GM12878 (cell line): Measurements from ENCODE around the gene USP15. TPM values are rescaled to one million over a fixed set of nuclear protein-coding genes. Genes with fewer than 3 reads are reported as not detected.

ENCODE experiments used
- ATAC-seq: fragments of 200-7000 bp; cut with Tn5 transposase; 3 replicates; pipeline ENCODE4 v1.9.1; 2020; ENCODE audit warnings: mild to moderate bottlenecking, moderate library complexity
- BruUV-seq: library from RNA; stranded (reverse); fragments of 400-500 nt; replicated peaks from 2 replicates; lab custom pipeline; 2021; lab: Mats Ljungman, UMichigan
- CTCF ChIA-PET: fragments of 300-600 bp; sonication (Branson Sonifier 250); formaldehyde crosslinking; extraction: SDS; loops from one replicate; lab custom pipeline; 2021; ENCODE audit warnings: inconsistent platforms; lab: Yijun Ruan, JAX
- POLR2A ChIA-PET: fragments of 350-600 bp; formaldehyde crosslinking; extraction: SDS; loops from one replicate; lab custom pipeline; 2021; ENCODE audit warnings: inconsistent platforms; lab: Charles Lee
- RAD21 ChIA-PET: fragments of 300-600 bp; sonication (Branson Sonifier 250); formaldehyde crosslinking; loops from one replicate; lab custom pipeline; 2023; ENCODE audit warnings: antibody characterized with exemption; ENCODE audit not compliant: unreplicated experiment; lab: Charles Lee
- SMC1A ChIA-PET: fragments of 300-600 bp; sonication (Branson Sonifier 250); formaldehyde crosslinking; loops from one replicate; lab custom pipeline; 2023; ENCODE audit not compliant: unreplicated experiment, uncharacterized antibody; lab: Charles Lee
- DNase-seq: peaks from one replicate; pipeline ENCODE4 v3.0.0-alpha.2; 2011; ENCODE audit warnings: low read depth, low spot score
- FAIRE-seq: peaks from 3 replicates; lab custom pipeline; 2011; peaks lifted over from hg19 to GRCh38; lab: Jason Lieb, UNC
- H2AFZ ChIP-seq: 2 replicates; pipeline ENCODE4 v1.6.0; 2011; ENCODE audit warnings: low read depth, low read length, control low read depth; ENCODE audit not compliant: control insufficient read depth
- H3K27ac ChIP-seq: 2 replicates; pipeline ENCODE4 v1.5.1; 2011; ENCODE audit warnings: control low read depth; ENCODE audit not compliant: control insufficient read depth, insufficient read depth
- H3K27me3 ChIP-seq, 2 experiments: replicated peaks in 1 of 2; 2 replicates each; pipeline versions ENCODE4 v1.6.0 to v1.6.1; 2011; ENCODE audit warnings: low read length in 1 of 2; ENCODE audit not compliant: control insufficient read depth in 2 of 2, insufficient read depth in 2 of 2
- H3K36me3 ChIP-seq, 2 experiments: 2 replicates each; pipeline ENCODE4 v1.5.1; 2011; ENCODE audit warnings: low read length in 1 of 2; ENCODE audit not compliant: control insufficient read depth in 2 of 2, insufficient read depth in 2 of 2
- H3K4me1 ChIP-seq: 2 replicates; pipeline ENCODE4 v1.6.1; 2011; ENCODE audit warnings: mild to moderate bottlenecking, low read length, moderate library complexity, mixed read lengths; ENCODE audit not compliant: control insufficient read depth, insufficient read depth
- H3K4me2 ChIP-seq: 2 replicates; pipeline ENCODE4 v1.6.0; 2011; ENCODE audit warnings: control low read depth; ENCODE audit not compliant: control insufficient read depth, insufficient read depth
- H3K4me3 ChIP-seq: fragments of 200-600 bp; sonication (generic); 2 replicates; pipeline ENCODE4 v1.5.1; 2016
- H3K79me2 ChIP-seq: 2 replicates; pipeline ENCODE4 v1.6.0; 2011; ENCODE audit warnings: low read length; ENCODE audit not compliant: control insufficient read depth, insufficient read depth
- H3K9ac ChIP-seq: 2 replicates; pipeline ENCODE4 v1.8.0; 2011; ENCODE audit warnings: low read length, control low read depth, mixed read lengths; ENCODE audit not compliant: control insufficient read depth, insufficient read depth
- H3K9me3 ChIP-seq: replicated peaks from 3 replicates; pipeline ENCODE4 v1.5.1; 2011; ENCODE audit warnings: mild to moderate bottlenecking, low read length; ENCODE audit not compliant: control insufficient read depth, insufficient read depth
- H4K20me1 ChIP-seq: 2 replicates; pipeline ENCODE4 v1.6.0; 2011; ENCODE audit not compliant: control insufficient read depth, insufficient read depth
- CHD4 ChIP-seq: fragments of 200-600 bp; sonication (generic); IDR thresholded peaks from 2 replicates; pipeline ENCODE4 v1.6.1; 2016; ENCODE audit warnings: mild to moderate bottlenecking
- CREM ChIP-seq: IDR thresholded peaks from 2 replicates; pipeline ENCODE4 v1.6.1; 2014; ENCODE audit warnings: antibody characterized with exemption, low read depth
- E2F4 ChIP-seq: IDR thresholded peaks from 2 replicates; pipeline ENCODE4 v1.6.1; 2012; ENCODE audit warnings: low read depth, low read length, improper control_type of control experiment
- JUNB ChIP-seq: IDR thresholded peaks from 2 replicates; pipeline ENCODE4 v1.6.1; 2016; ENCODE audit warnings: antibody characterized with exemption, mild to moderate bottlenecking
- MLLT1 ChIP-seq: fragments of 450-650 bp; IDR thresholded peaks from 2 replicates; pipeline ENCODE4 v1.6.1; 2016; ENCODE audit warnings: mild to moderate bottlenecking
- MTA3 ChIP-seq: IDR thresholded peaks from 2 replicates; pipeline ENCODE4 v1.6.1; 2012; ENCODE audit warnings: low read length, inconsistent platforms, borderline replicate concordance
- RAD21 ChIP-seq: IDR thresholded peaks from 2 replicates; pipeline ENCODE4 v1.6.1; 2011; ENCODE audit warnings: mild to moderate bottlenecking, low read depth, low read length, moderate library complexity; ENCODE audit not compliant: insufficient read depth
- SMC3 ChIP-seq: IDR thresholded peaks from 2 replicates; pipeline ENCODE4 v1.6.1; 2011; ENCODE audit warnings: low read length, improper control_type of control experiment, borderline replicate concordance
- WGBS: methylation state at CpG from one replicate; pipeline ENCODE4 v1.1.6; 2016; ENCODE audit warnings: low lambda C conversion rate; ENCODE audit not compliant: insufficient replicate concordance, insufficient coverage; ENCODE audit errors: missing lambda C conversion rate; 5-methylcytosine and 5-hydroxymethylcytosine counted together
- in situ Hi-C: fragments of 300-500 bp; cut with MboI; formaldehyde crosslinking; loops from 9 replicates; pipeline ENCODE4 v1.14.3; 2018; ENCODE audit warnings: mixed read lengths
- intact Hi-C: fragments of 100-400 bp; cut with micrococcal nuclease; formaldehyde crosslinking; loops from one replicate; pipeline ENCODE4 v1.14.2; 2022; ENCODE audit not compliant: unreplicated experiment
- polyA plus RNA-seq, 11 experiments: library from polyadenylated mRNA; depleted of rRNA in 4 of 11; unstranded in 6 of 11; stranded (reverse) in 5 of 11; fragments of >200 nt; fragmentation: Nextera tagmentation in 4 of 11; fragmentation: Illumina TruSeq in 1 of 11; extraction: Ambion mirVana in 4 of 11; extraction: Trizol in 1 of 11; gene quantifications; 1 replicate in 1 of 11; 2 replicates in 10 of 11; pipeline versions ENCODE4 v1.2.1 to v1.2.3, GENCODE V29; 2011 to 2016; ENCODE audit warnings: inconsistent platforms in 2 of 11, missing spikeins in 2 of 11, low read depth in 1 of 11
- total RNA-seq, 4 experiments: library from RNA; depleted of rRNA in 3 of 4; stranded (reverse); fragments of >200 nt in 3 of 4; fragmentation: Illumina TruSeq in 1 of 4; extraction: Trizol in 1 of 4; gene quantifications; 2 replicates each; pipeline versions ENCODE4 v1.2.1 to v1.2.3, GENCODE V29; 2013 to 2021

The USP15 gene
- total and polyA plus RNA-seq, 10 of the 15 experiments (the other 5 are each of a cell fraction or from before 2014, with no cell fraction given): 57.6 to 101 (median 90.2) TPM

- TF ChIP-seq E2F4 (no peak), CREM (no peak)
These were observed 10.8 kb upstream of the USP15 start (continued) for GRCh38 chr12:62249419-62249818.

GRCh38 chr12:62250671-62251608 lies 9.3 kb upstream of the USP15 start:
- H3K36me3 ChIP-seq: no peaks in the 10 kb centered on the region
- no peaks in the 10 kb centered on the region for H4K20me1 ChIP-seq
- intact Hi-C loops: no loop called here
- H2AFZ ChIP-seq: peak overlapping the region; percentile 74
- no peaks in the 10 kb centered on the region for H3K79me2 ChIP-seq
- H3K9me3 ChIP-seq: no peaks in the 10 kb centered on the region
- H3K4me1 ChIP-seq: peaks cover 18% of the 10 kb centered on the region
- POLR2A ChIA-PET: interaction anchor here (0.8 to 1.5 kb wide), 4 partner anchors 8 to 352 kb away, joined by 3 to 6 read pairs (median 3); no protein-coding TSS in a partner anchor
- WGBS: 35% methylated on average over 3 of the region's 3 CpGs
- RAD21 ChIA-PET: interaction anchor here (1.0 to 1.3 kb wide), 2 partner anchors 9 to 15 kb away, joined by 4 to 6 read pairs; partner anchors contain the start of gene USP15
- no peaks in the 10 kb centered on the region for H3K27me3 ChIP-seq
- ATAC-seq: peak; percentile 96
- H3K4me3 ChIP-seq: no peak overlapping the region
- TF ChIP-seq SMC3 (no peak), JUNB (peak; percentile 37; the same call in 1 of the 2 replicates), RAD21 (no peak), MLLT1 (no peak), CHD4 (no peak), MTA3 (0 out of 2 replicates have a peak, but pooled peaks have one; percentile 34)
- peak overlapping the region; percentile 60 for H3K27ac ChIP-seq
- CTCF ChIA-PET: interaction anchor here (1.6 kb wide), 1 partner anchor 9 kb away, joined by 6 read pairs; the partner anchor contains the start of gene USP15
- peak; percentile 39 for DNase-seq
- FAIRE-seq: peak; percentile 73
- no TSS peak for BruUV-seq
- H3K9ac ChIP-seq: peak overlapping the region; percentile 38; the same call in 1 of the 2 replicates
- in situ Hi-C loops: no loop called here
- SMC1A ChIA-PET: interaction anchor here (0.5 to 2.4 kb wide), 12 partner anchors 8 to 184 kb away, joined by 3 to 15 read pairs (median 3); partner anchors contain the start of gene USP15
- peak overlapping the region; percentile 82 for H3K4me2 ChIP-seq
